HG02884 (cell line): ENCODE results near the gene SFT2D3.

ENCODE experiments used
- ATAC-seq: cut with Tn5 transposase; IDR thresholded peaks from one replicate; pipeline ENCODE4 v1.9.1; 2021; ENCODE audit warnings: mild to moderate bottlenecking, moderate library complexity; ENCODE audit not compliant: unreplicated experiment

Gene SFT2D3

DNA sequence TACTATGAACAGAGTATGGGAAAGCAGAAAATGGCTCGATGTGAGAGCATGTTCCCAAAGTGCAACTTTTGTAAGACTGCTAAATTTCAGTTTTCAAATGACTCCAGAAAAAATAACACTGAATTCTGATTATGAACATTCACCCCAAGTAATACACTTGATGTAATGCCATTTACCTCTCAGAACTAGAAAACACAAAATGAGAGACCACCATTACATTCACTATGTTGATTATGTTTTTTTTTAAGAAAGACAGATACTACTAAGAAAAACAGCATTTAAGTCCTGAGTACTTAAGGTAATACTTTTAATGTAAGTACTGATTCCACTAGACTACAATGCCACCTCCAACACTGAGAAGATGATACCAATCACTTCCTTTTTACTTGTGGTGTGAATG is 38.5 kb downstream of the SFT2D3 start:
- ATAC-seq, result no peak

GRCh38 chr2:127740665-127741288 is 39.5 kb downstream of the SFT2D3 start:
- no peak for ATAC-seq

DNA sequence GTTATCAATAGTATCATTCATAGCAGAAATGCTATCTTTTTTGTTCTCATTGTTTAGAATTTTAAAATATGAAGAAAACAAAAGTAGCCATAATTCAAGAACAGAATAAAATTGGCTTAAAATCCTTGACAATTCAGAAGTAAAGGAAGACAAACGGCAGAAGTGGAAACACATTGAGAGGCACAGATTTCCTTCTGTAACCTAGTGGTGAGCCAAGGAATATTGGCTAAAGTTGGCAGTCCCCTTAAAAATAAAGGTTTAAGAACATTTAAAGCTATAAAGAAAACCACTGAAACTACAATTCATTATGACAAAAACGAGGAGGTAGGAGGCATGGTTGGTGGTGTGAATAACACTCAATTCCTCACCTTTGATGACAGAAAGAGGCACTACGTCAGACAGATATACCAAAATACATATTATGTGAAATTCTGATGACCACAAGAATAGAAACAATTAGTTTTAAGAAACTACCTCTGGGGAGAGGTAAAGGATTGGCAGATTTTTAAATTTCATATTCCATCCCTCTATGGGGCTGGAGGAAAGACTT is 42.3 kb downstream of the SFT2D3 start:
- ATAC-seq, result no peak

- no peak for ATAC-seq
These were observed 46.3 kb downstream of the SFT2D3 start for GRCh38 chr2:127747621-127748020.

DNA sequence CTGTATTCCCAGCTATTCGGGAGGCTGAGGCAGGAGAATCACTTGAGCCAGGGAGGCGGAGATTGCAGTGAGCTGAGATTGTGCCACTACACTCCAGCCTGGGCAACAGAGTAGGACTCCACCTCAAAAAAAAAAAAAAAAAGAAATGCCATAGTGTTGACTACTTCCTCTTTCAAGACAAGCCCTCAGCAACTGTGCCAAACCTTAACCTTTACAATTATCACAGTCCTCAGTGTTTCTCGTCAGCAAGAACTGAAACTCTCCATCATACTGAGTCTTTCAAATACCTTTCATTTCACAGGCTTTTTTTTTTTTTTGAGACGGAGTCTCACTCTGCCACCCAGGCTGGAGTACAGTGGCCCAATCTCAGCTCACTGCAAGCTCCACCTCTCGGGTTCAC is 48.2 kb downstream of the SFT2D3 start:
- ATAC-seq, result peak; percentile 98

GRCh38 chr2:127753374-127753773 is 52.1 kb downstream of the SFT2D3 start:
- ATAC-seq, result no peak

DNA sequence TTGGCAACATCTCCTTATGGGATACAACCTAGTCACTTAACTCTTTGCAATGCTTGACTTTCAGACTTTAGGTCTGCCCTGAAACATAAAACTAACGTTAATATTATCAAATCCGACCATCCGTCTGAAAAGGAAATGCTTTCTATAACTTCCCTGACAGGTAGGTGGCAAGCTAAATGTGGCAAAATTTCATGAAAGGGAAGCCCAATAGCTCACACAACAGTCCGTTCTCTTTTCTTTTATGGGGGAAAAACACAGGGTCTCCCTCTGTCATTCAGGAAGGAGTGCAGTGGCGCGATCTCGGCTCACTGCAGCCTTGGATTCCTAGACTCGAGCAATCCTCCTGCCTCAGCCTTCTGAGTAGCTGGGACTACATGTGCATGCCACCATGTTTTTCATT is 52.9 kb downstream of the SFT2D3 start:
- no peak for ATAC-seq
